Caco-2 (cell line): ENCODE results near the gene SCLT1. TPM values are rescaled to one million over a fixed set of nuclear protein-coding genes. Genes with fewer than 3 reads are reported as not detected.

Experiments used
- BruUV-seq: library from RNA; stranded (reverse); fragments of 400-500 nt; replicated peaks from 2 replicates; lab custom pipeline; 2021; lab: Mats Ljungman, UMichigan
- CTCF ChIA-PET: fragments of 300-600 bp; sonication (Branson Sonifier 250); formaldehyde crosslinking; loops from one replicate; lab custom pipeline; 2022; ENCODE audit warnings: antibody characterized with exemption; lab: Charles Lee
- POLR2A ChIA-PET: fragments of 300-600 bp; sonication (Branson Sonifier 250); formaldehyde crosslinking; loops from one replicate; lab custom pipeline; 2022; ENCODE audit warnings: antibody characterized with exemption; lab: Charles Lee
- DNase-seq, 2 experiments: peaks; one replicate each; pipeline versions ENCODE4 v3.0.0 to v3.0.0-alpha.2; 2020 to 2022
- H3K27me3 ChIP-seq: replicated peaks from 2 replicates; pipeline ENCODE4 v1.6.0; 2011; ENCODE audit warnings: low read length; ENCODE audit not compliant: control insufficient read depth, insufficient read depth
- H3K36me3 ChIP-seq: 2 replicates; pipeline ENCODE4 v1.5.1; 2011; ENCODE audit warnings: low read length; ENCODE audit not compliant: control insufficient read depth, insufficient read depth
- H3K4me1 ChIP-seq: fragments of 250-450 bp; sonication (Bioruptor Pico); 2 replicates; pipeline ENCODE4 v1.5.1; 2020; ENCODE audit warnings: mild to moderate bottlenecking
- H3K4me3 ChIP-seq: 2 replicates; pipeline ENCODE4 v1.5.1; 2011; ENCODE audit warnings: low read depth, mild to moderate bottlenecking, control low read depth, low read length
- H3K9me3 ChIP-seq: fragments of 250-450 bp; sonication (Bioruptor Pico); 2 replicates; pipeline ENCODE4 v1.5.1; 2020; ENCODE audit warnings: mild to moderate bottlenecking, moderate library complexity
- H3K27ac Mint-ChIP-seq: one replicate; pipeline ENCODE4 v1.8.0; 2022; ENCODE audit warnings: mixed read lengths; ENCODE audit not compliant: unreplicated experiment
- H3K27me3 Mint-ChIP-seq: one replicate; pipeline ENCODE4 v1.8.0; 2022; ENCODE audit warnings: mixed read lengths; ENCODE audit not compliant: insufficient read depth, unreplicated experiment
- H3K36me3 Mint-ChIP-seq: one replicate; pipeline ENCODE4 v1.8.0; 2022; ENCODE audit warnings: mild to moderate bottlenecking, mixed read lengths; ENCODE audit not compliant: insufficient read depth, unreplicated experiment
- H3K4me1 Mint-ChIP-seq: one replicate; pipeline ENCODE4 v1.8.0; 2022; ENCODE audit warnings: low read depth, mixed read lengths; ENCODE audit not compliant: unreplicated experiment
- H3K4me3 Mint-ChIP-seq: one replicate; pipeline ENCODE4 v1.8.0; 2022; ENCODE audit warnings: mild to moderate bottlenecking, moderate library complexity, mixed read lengths; ENCODE audit not compliant: unreplicated experiment
- H3K9me3 Mint-ChIP-seq: one replicate; pipeline ENCODE4 v1.8.0; 2022; ENCODE audit warnings: mixed read lengths; ENCODE audit not compliant: unreplicated experiment
- CTCF ChIP-seq, 2 experiments: fragments of 200-600 bp in 1 of 2; IDR thresholded peaks; 1 replicate in 1 of 2; 2 replicates in 1 of 2; pipeline versions ENCODE4 v1.5.1 to v1.8.0; 2011 to 2022; ENCODE audit warnings: antibody characterized with exemption in 1 of 2, control low read depth in 1 of 2, inconsistent platforms in 1 of 2, low read depth in 1 of 2, low read length in 1 of 2, mild to moderate bottlenecking in 1 of 2, moderate library complexity in 1 of 2; ENCODE audit not compliant: insufficient read depth in 1 of 2, severe bottlenecking in 1 of 2, unreplicated experiment in 1 of 2
- intact Hi-C: fragments of 100-400 bp; cut with micrococcal nuclease; formaldehyde crosslinking; loops from one replicate; pipeline ENCODE4 v1.10.0; 2022; ENCODE audit not compliant: unreplicated experiment
- total RNA-seq: library from RNA; stranded (reverse); gene quantifications from 2 replicates; pipeline ENCODE4 v1.2.3, GENCODE V29; 2022

Gene SCLT1
- total RNA-seq, 1 experiment from 2014 or later = 9.3 TPM

GRCh38 chr4:128957459-128957858 lies 135.9 kb downstream of the SCLT1 start:
- no TSS peak for BruUV-seq
- Histone ChIP-seq H3K36me3 (no peaks in the 10 kb centered on the region), H3K9me3 (no peaks in the 10 kb centered on the region), H3K4me3 (no peak overlapping the region), H3K4me1 (peaks cover 5% of the 10 kb centered on the region; the same call in 1 of the 2 replicates), H3K27me3 (no peaks in the 10 kb centered on the region)
- intact Hi-C loops = loop anchor here (5.0 kb wide), 1 partner anchor 395 kb away; no protein-coding TSS in a partner anchor
- H3K27me3 Mint-ChIP-seq = no peaks in the 10 kb centered on the region
- no peak overlapping the region for H3K27ac Mint-ChIP-seq
- no peak for DNase-seq
- POLR2A ChIA-PET = no interaction called here
- H3K9me3 Mint-ChIP-seq = peaks cover 9% of the 10 kb centered on the region
- H3K4me3 Mint-ChIP-seq = no peak overlapping the region
- H3K4me1 Mint-ChIP-seq = peaks cover 6% of the 10 kb centered on the region
- no peak for TF ChIP-seq CTCF (IDR thresholded peaks at IDR 0.05; ENCODE audit: insufficient read depth in 1 of 2, low read depth in 1 of 2, low read length in 1 of 2, severe bottlenecking in 1 of 2, unreplicated experiment in 1 of 2)
- H3K36me3 Mint-ChIP-seq = no peaks in the 10 kb centered on the region
- CTCF ChIA-PET = no interaction called here

- H3K36me3 Mint-ChIP-seq = no peaks in the 10 kb centered on the region
- ChIA-PET CTCF (no interaction called here), POLR2A (no interaction called here)
- no peak for TF ChIP-seq CTCF (IDR thresholded peaks at IDR 0.05; ENCODE audit: insufficient read depth in 1 of 2, low read depth in 1 of 2, low read length in 1 of 2, severe bottlenecking in 1 of 2, unreplicated experiment in 1 of 2)
- Histone ChIP-seq H3K27me3 (no peaks in the 10 kb centered on the region), H3K9me3 (no peaks in the 10 kb centered on the region), H3K36me3 (no peaks in the 10 kb centered on the region), H3K4me3 (no peak overlapping the region), H3K4me1 (peaks cover 5% of the 10 kb centered on the region; the same call in 1 of the 2 replicates)
- H3K4me3 Mint-ChIP-seq = no peak overlapping the region
- intact Hi-C loops = loop anchor here (5.0 kb wide), 1 partner anchor 397 kb away; no protein-coding TSS in a partner anchor
- H3K4me1 Mint-ChIP-seq = peaks cover 6% of the 10 kb centered on the region
- H3K9me3 Mint-ChIP-seq = peaks cover 9% of the 10 kb centered on the region
- H3K27me3 Mint-ChIP-seq = no peaks in the 10 kb centered on the region
- BruUV-seq = no TSS peak
- no peak overlapping the region for H3K27ac Mint-ChIP-seq
- DNase-seq = no peak
Observed at GRCh38 chr4:128955751-128956150, 137.6 kb downstream of the SCLT1 start.

- Mint-ChIP-seq H3K27me3 (no peaks in the 10 kb centered on the region), H3K4me1 (peaks cover 6% of the 10 kb centered on the region), H3K4me3 (no peak overlapping the region), H3K36me3 (no peaks in the 10 kb centered on the region), H3K27ac (no peak overlapping the region), H3K9me3 (peaks cover 9% of the 10 kb centered on the region)
- H3K9me3 ChIP-seq = no peaks in the 10 kb centered on the region
- intact Hi-C loops = loop anchor here (5.0 kb wide), 1 partner anchor 397 kb away; no protein-coding TSS in a partner anchor
- CTCF ChIA-PET = no interaction called here
- H3K4me3 ChIP-seq = no peak overlapping the region
- no peaks in the 10 kb centered on the region for H3K27me3 ChIP-seq
- no TSS peak for BruUV-seq
- TF ChIP-seq CTCF (IDR thresholded peaks at IDR 0.05; ENCODE audit: insufficient read depth in 1 of 2, low read depth in 1 of 2, low read length in 1 of 2, severe bottlenecking in 1 of 2, unreplicated experiment in 1 of 2) = no peak
- H3K4me1 ChIP-seq = peaks cover 5% of the 10 kb centered on the region; the same call in 1 of the 2 replicates
- POLR2A ChIA-PET = no interaction called here
- no peak for DNase-seq
- H3K36me3 ChIP-seq = no peaks in the 10 kb centered on the region
Observed at GRCh38 chr4:128954941-128955340, 138.4 kb downstream of the SCLT1 start.
